HepG2 (cell line): ENCODE data around the gene PIGN. TPM values are rescaled to one million over a fixed set of nuclear protein-coding genes. Genes with fewer than 3 reads are reported as not detected.
A peak's percentile ranks its signal among the peaks of the same experiment; 100 is the strongest.

Experiments used
- AGO1 ChIP-seq: fragments of 200-400 bp; formaldehyde crosslinking; IDR thresholded peaks from 2 replicates; pipeline ENCODE4 v1.6.1; 2017; ENCODE audit warnings: mild to moderate bottlenecking, low read depth, low read length, moderate library complexity; ENCODE audit not compliant: poor library complexity, severe bottlenecking
- ATAD3A ChIP-seq: sonication (generic); formaldehyde crosslinking; IDR thresholded peaks from 2 replicates; pipeline ENCODE4 v1.4.0; 2020; ENCODE audit warnings: missing genetic modification reagents
- ATF1 ChIP-seq: IDR thresholded peaks from 2 replicates; pipeline ENCODE4 v1.6.1; 2016; ENCODE audit warnings: mild to moderate bottlenecking, control low read depth
- ATF3 ChIP-seq: sonication (generic); formaldehyde crosslinking; IDR thresholded peaks from 2 replicates; pipeline ENCODE4 v1.4.0; 2020; ENCODE audit warnings: missing genetic modification reagents
- DR1 ChIP-seq: sonication (generic); formaldehyde crosslinking; IDR thresholded peaks from 2 replicates; pipeline ENCODE4 v1.8.0; 2021; ENCODE audit warnings: mild to moderate bottlenecking, missing genetic modification reagents, inconsistent platforms
- E2F1 ChIP-seq: sonication (generic); formaldehyde crosslinking; IDR thresholded peaks from 2 replicates; pipeline ENCODE4 v1.5.0; 2020; ENCODE audit warnings: missing genetic modification reagents
- ELF4 ChIP-seq: sonication (generic); formaldehyde crosslinking; IDR thresholded peaks from 2 replicates; pipeline ENCODE4 v1.5.0; 2020; ENCODE audit warnings: missing genetic modification reagents, mild to moderate bottlenecking, moderate library complexity, borderline replicate concordance
- FIP1L1 ChIP-seq: fragments of 200-400 bp; formaldehyde crosslinking; IDR thresholded peaks from 2 replicates; pipeline ENCODE4 v1.6.1; 2018; ENCODE audit warnings: low read depth, mild to moderate bottlenecking, low read length, moderate library complexity, borderline replicate concordance; ENCODE audit not compliant: insufficient read depth
- FOXC1 ChIP-seq: sonication (generic); formaldehyde crosslinking; IDR thresholded peaks from 2 replicates; pipeline ENCODE4 v1.8.0; 2022; ENCODE audit warnings: mild to moderate bottlenecking, missing genetic modification reagents, borderline replicate concordance
- HHEX ChIP-seq: IDR thresholded peaks from 2 replicates; pipeline ENCODE4 v1.6.1; 2016; ENCODE audit warnings: control low read depth
- HNRNPLL ChIP-seq: fragments of 200-400 bp; formaldehyde crosslinking; IDR thresholded peaks from 2 replicates; pipeline ENCODE4 v1.6.1; 2017; ENCODE audit warnings: mild to moderate bottlenecking, low read depth, low read length; ENCODE audit not compliant: poor library complexity, severe bottlenecking
- KDM1A ChIP-seq: IDR thresholded peaks from 2 replicates; pipeline ENCODE4 v1.6.1; 2016; ENCODE audit warnings: missing compliant biosample characterization
- KLF9 ChIP-seq: IDR thresholded peaks from 2 replicates; pipeline ENCODE4 v1.6.1; 2016; ENCODE audit warnings: low read depth
- MXD1 ChIP-seq: sonication (generic); formaldehyde crosslinking; IDR thresholded peaks from 2 replicates; pipeline ENCODE4 v1.4.0; 2020; ENCODE audit warnings: mild to moderate bottlenecking, missing genetic modification reagents
- MZF1 ChIP-seq: sonication (generic); formaldehyde crosslinking; IDR thresholded peaks from 2 replicates; pipeline ENCODE4 v1.8.1; 2023; ENCODE audit warnings: mild to moderate bottlenecking, missing genetic modification reagents, borderline replicate concordance
- NFIB ChIP-seq: sonication (generic); formaldehyde crosslinking; IDR thresholded peaks from 2 replicates; pipeline ENCODE4 v1.9.0; 2021; ENCODE audit warnings: missing genetic modification reagents, mild to moderate bottlenecking, borderline replicate concordance
- NFYC ChIP-seq: IDR thresholded peaks from 2 replicates; pipeline ENCODE4 v1.6.1; 2016; ENCODE audit warnings: missing genetic modification reagents, missing compliant biosample characterization
- SALL1 ChIP-seq: sonication (generic); formaldehyde crosslinking; IDR thresholded peaks from 2 replicates; pipeline ENCODE4 v1.8.0; 2022; ENCODE audit warnings: mild to moderate bottlenecking, missing genetic modification reagents
- SMAD3 ChIP-seq: sonication (generic); formaldehyde crosslinking; IDR thresholded peaks from 2 replicates; pipeline ENCODE4 v1.4.0; 2020; ENCODE audit warnings: missing genetic modification reagents
- SMC3 ChIP-seq: IDR thresholded peaks from 2 replicates; pipeline ENCODE4 v1.6.1; 2011; ENCODE audit warnings: low read length, improper control_type of control experiment
- ZMYM2 ChIP-seq: sonication (generic); formaldehyde crosslinking; IDR thresholded peaks from 2 replicates; pipeline ENCODE4 v1.8.0; 2022; ENCODE audit warnings: mild to moderate bottlenecking, missing genetic modification reagents
- ZNF230 ChIP-seq: sonication (generic); formaldehyde crosslinking; IDR thresholded peaks from 2 replicates; pipeline ENCODE4 v1.4.0; 2020; ENCODE audit warnings: mild to moderate bottlenecking, missing genetic modification reagents
- ZNF264 ChIP-seq: sonication (generic); formaldehyde crosslinking; IDR thresholded peaks from 2 replicates; pipeline ENCODE4 v1.4.0; 2020; ENCODE audit warnings: missing genetic modification reagents
- ZNF546 ChIP-seq: sonication (generic); formaldehyde crosslinking; conservative IDR thresholded peaks from 2 replicates; pipeline ENCODE4 v1.8.1; 2023; ENCODE audit warnings: mild to moderate bottlenecking, missing genetic modification reagents
- ZNF7 ChIP-seq: IDR thresholded peaks from 2 replicates; pipeline ENCODE4 v1.6.1; 2016; ENCODE audit warnings: missing biosample characterization, missing genetic modification reagents
- ZNF724P ChIP-seq: sonication (generic); formaldehyde crosslinking; IDR thresholded peaks from 2 replicates; pipeline ENCODE4 v1.8.0; 2022; ENCODE audit warnings: missing genetic modification reagents, borderline replicate concordance
- polyA plus RNA-seq, 8 experiments: library from polyadenylated mRNA; depleted of rRNA in 3 of 8; stranded (reverse) in 7 of 8; unstranded in 1 of 8; fragments of >200 nt; fragmentation: Illumina TruSeq in 4 of 8; extraction: Trizol in 4 of 8; gene quantifications; 2 replicates each; pipeline versions ENCODE4 v1.2.1 to v1.2.3, GENCODE V29; 2011 to 2016; ENCODE audit warnings: low read depth in 4 of 8, missing spikeins in 1 of 8, mixed read lengths in 1 of 8; ENCODE audit not compliant: insufficient read depth in 1 of 8
- total RNA-seq, 5 experiments: library from RNA; depleted of rRNA; stranded (reverse); fragments of >200 nt; fragmentation: Illumina TruSeq; extraction: Trizol; gene quantifications; 2 replicates each; pipeline ENCODE4 v1.2.3, GENCODE V29; 2016; ENCODE audit warnings: low read depth in 1 of 5
- TF ChIP-seq, protein P1 (sequence below): sonication (generic); formaldehyde crosslinking; IDR thresholded peaks from 2 replicates; pipeline ENCODE4 v1.4.0; 2020; ENCODE audit warnings: low read depth, mild to moderate bottlenecking, missing genetic modification reagents
- TF ChIP-seq, protein P2 (sequence below): sonication (generic); formaldehyde crosslinking; IDR thresholded peaks from 2 replicates; pipeline ENCODE4 v1.8.0; 2022; ENCODE audit warnings: missing genetic modification reagents, mild to moderate bottlenecking, inconsistent platforms, borderline replicate concordance
- TF ChIP-seq, protein P3 (sequence below): sonication (generic); formaldehyde crosslinking; IDR thresholded peaks from 2 replicates; pipeline ENCODE4 v1.9.0; 2021; ENCODE audit warnings: missing genetic modification reagents, borderline replicate concordance

PIGN gene
- total and polyA plus RNA-seq, 2 of the 13 experiments (the other 11 are each of a cell fraction or from before 2014, with no cell fraction given): 15.5 to 33.6 TPM

DNA sequence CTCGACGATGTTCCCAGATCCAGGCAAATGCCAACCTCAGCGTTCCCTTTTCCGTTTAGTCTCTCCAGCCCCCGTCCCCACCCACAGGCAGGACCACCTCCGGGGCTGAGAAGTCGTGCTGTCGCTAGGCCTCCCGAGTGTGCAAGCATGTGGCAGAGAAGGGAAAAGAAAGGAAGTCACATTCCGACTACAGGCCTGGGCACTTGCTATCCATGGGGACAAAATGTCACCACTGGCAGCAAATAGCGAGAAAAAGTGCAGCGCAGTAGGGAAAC is 420 bp downstream of the PIGN start (continued):
- TF ChIP-seq ATAD3A (CRISPR knock-in tag): no peak
- no peak for TF ChIP-seq NFIB (CRISPR knock-in tag)
- no peak for TF ChIP-seq NFYC
- TF ChIP-seq, protein P1, sequence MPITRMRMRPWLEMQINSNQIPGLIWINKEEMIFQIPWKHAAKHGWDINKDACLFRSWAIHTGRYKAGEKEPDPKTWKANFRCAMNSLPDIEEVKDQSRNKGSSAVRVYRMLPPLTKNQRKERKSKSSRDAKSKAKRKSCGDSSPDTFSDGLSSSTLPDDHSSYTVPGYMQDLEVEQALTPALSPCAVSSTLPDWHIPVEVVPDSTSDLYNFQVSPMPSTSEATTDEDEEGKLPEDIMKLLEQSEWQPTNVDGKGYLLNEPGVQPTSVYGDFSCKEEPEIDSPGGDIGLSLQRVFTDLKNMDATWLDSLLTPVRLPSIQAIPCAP (CRISPR knock-in tag): no peak
- peak; percentile 6; the same call in 1 of the 2 replicates for TF ChIP-seq ZMYM2
- TF ChIP-seq FOXC1 (CRISPR knock-in tag): 0 out of 2 replicates have a peak, but pooled peaks have one; percentile 23
- no peak for TF ChIP-seq ATF3 (CRISPR knock-in tag)
- no peak for TF ChIP-seq ATF1 (CRISPR knock-in tag)
- no peak for TF ChIP-seq SMAD3 (CRISPR knock-in tag)
- TF ChIP-seq ZNF546 (CRISPR knock-in tag): no peak
- TF ChIP-seq MZF1 (CRISPR knock-in tag): no peak
- no peak for TF ChIP-seq ELF4 (CRISPR knock-in tag)
- TF ChIP-seq ZNF724P (CRISPR knock-in tag): no peak
- no peak for TF ChIP-seq SMC3
- TF ChIP-seq SALL1: no peak
- no peak for TF ChIP-seq MXD1 (CRISPR knock-in tag)
- TF ChIP-seq KLF9 (CRISPR knock-in tag): no peak
- peak; percentile 49; the same call in 1 of the 2 replicates for TF ChIP-seq ZNF230 (CRISPR knock-in tag)
- TF ChIP-seq, protein P2, sequence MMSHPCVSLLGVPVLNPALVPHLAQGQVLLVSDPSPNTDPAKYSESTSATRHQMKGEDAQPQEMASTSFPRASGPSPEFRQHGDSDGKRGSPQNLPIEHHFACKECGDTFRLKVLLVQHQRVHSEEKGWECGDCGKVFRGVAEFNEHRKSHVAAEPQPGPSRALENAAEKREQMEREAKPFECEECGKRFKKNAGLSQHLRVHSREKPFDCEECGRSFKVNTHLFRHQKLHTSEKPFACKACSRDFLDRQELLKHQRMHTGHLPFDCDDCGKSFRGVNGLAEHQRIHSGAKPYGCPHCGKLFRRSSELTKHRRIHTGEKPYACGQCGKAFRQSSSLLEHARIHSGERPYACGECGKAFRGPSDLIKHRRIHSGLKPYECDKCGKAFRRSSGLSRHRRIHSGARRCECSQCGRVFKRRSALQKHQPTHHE (CRISPR knock-in tag): no peak
- no peak for TF ChIP-seq E2F1 (CRISPR knock-in tag)
- no peak for TF ChIP-seq FIP1L1
- TF ChIP-seq HHEX: no peak
- TF ChIP-seq AGO1: no peak
- TF ChIP-seq HNRNPLL: no peak
- TF ChIP-seq, protein P3, sequence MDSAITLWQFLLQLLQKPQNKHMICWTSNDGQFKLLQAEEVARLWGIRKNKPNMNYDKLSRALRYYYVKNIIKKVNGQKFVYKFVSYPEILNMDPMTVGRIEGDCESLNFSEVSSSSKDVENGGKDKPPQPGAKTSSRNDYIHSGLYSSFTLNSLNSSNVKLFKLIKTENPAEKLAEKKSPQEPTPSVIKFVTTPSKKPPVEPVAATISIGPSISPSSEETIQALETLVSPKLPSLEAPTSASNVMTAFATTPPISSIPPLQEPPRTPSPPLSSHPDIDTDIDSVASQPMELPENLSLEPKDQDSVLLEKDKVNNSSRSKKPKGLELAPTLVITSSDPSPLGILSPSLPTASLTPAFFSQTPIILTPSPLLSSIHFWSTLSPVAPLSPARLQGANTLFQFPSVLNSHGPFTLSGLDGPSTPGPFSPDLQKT: no peak
- TF ChIP-seq ZNF264 (CRISPR knock-in tag): no peak
- TF ChIP-seq ZNF7 (CRISPR knock-in tag): no peak
- no peak for TF ChIP-seq KDM1A
- no peak for TF ChIP-seq DR1 (CRISPR knock-in tag)
